Esophagus muscularis mucosa (tissue), 4 donors: Measurements from ENCODE around the gene UBASH3B.

ENCODE experiments used
- EP300 ChIP-seq: sonication (generic); formaldehyde crosslinking; IDR thresholded peaks from one replicate; pipeline ENCODE4 v1.6.1; 2017; ENCODE audit warnings: antibody characterized with exemption
- POLR2A ChIP-seq: fragments of 450-650 bp; IDR thresholded peaks from one replicate; pipeline ENCODE4 v1.6.1; 2017; ENCODE audit warnings: antibody characterized with exemption, moderate library complexity, mild to moderate bottlenecking, low read depth
- POLR2AphosphoS5 ChIP-seq, 2 donors: sonication (generic); formaldehyde crosslinking; IDR thresholded peaks; one replicate each; pipeline ENCODE4 v1.6.1; 2017; ENCODE audit warnings: antibody characterized with exemption in 2 of 2
- TF ChIP-seq, protein P1 (sequence below), 3 experiments: fragments of 200-600 bp in 2 of 3; fragments of 450-650 bp in 1 of 3; sonication (generic) in 2 of 3; IDR thresholded peaks; one replicate each; pipeline ENCODE4 v1.5.1; 2017 to 2019; ENCODE audit warnings: antibody characterized with exemption in 3 of 3, mild to moderate bottlenecking in 2 of 3, moderate library complexity in 1 of 3

DNA sequence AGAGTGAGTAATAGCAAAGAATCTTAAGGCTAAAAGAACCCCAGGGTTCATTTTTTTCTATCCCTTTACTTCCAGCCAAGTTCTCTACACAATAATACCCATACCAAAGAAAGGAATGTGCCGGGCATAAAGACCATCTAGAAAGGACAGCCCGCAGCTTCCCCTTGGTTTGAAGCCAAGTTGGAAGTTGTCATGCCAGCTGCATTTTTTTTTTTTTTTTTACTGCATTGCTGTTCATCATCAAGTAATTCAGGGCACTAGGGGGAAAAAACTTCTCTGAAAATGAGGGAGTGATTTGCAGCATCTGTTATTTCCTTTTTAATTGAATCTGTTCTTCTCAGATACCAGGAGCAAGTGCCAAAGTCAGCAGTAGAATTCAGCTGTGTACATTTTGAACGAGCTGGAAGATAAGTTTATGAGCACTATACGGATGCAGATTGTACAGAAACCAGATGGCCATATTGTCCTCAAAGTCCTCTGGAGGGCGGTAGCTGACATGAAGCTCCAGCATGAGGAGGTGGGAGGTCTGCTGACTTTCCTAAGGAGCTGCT lies 56.4 kb downstream of the UBASH3B start:
- TF ChIP-seq POLR2A: no peak
- no peak for TF ChIP-seq POLR2AphosphoS5 (IDR thresholded peaks at IDR 0.05)
- TF ChIP-seq, protein P1, sequence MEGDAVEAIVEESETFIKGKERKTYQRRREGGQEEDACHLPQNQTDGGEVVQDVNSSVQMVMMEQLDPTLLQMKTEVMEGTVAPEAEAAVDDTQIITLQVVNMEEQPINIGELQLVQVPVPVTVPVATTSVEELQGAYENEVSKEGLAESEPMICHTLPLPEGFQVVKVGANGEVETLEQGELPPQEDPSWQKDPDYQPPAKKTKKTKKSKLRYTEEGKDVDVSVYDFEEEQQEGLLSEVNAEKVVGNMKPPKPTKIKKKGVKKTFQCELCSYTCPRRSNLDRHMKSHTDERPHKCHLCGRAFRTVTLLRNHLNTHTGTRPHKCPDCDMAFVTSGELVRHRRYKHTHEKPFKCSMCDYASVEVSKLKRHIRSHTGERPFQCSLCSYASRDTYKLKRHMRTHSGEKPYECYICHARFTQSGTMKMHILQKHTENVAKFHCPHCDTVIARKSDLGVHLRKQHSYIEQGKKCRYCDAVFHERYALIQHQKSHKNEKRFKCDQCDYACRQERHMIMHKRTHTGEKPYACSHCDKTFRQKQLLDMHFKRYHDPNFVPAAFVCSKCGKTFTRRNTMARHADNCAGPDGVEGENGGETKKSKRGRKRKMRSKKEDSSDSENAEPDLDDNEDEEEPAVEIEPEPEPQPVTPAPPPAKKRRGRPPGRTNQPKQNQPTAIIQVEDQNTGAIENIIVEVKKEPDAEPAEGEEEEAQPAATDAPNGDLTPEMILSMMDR (IDR thresholded peaks at IDR 0.05): no peak
- TF ChIP-seq EP300: no peak
